Ecto neural progenitor cell (in vitro differentiated cells): Measurements from ENCODE around the gene ME2.
A peak's percentile ranks its signal among the peaks of the same experiment; 100 is the strongest.
"Not testable (repeated sequence)": the region's sequence is repeated elsewhere in the genome, so short reads cannot be mapped to it uniquely, and the experiment has no call there.

Experiments
- DNase-seq: peaks from one replicate; pipeline ENCODE4 v3.0.0-alpha.2; 2018; ENCODE audit warnings: low spot score

The ME2 gene

GRCh38 chr18:50878345-50879301 is at the start of gene ME2:
Gene ME2 (plus strand): TSS chr18:50879118. CDS start chr18:50895821, 16,703 bp downstream.
- DNase-seq = peak; percentile 97

- no peak for DNase-seq
Measured at GRCh38 chr18:50829644-50830043, 49.3 kb upstream of the ME2 start.

- DNase-seq = no peak
Measured at GRCh38 chr18:50830544-50830943, 48.4 kb upstream of the ME2 start.

- no peak for DNase-seq
Measured at GRCh38 chr18:50832754-50833153, 46.2 kb upstream of the ME2 start.

- DNase-seq = not testable (repeated sequence)
Measured at GRCh38 chr18:50833496-50833895, 45.4 kb upstream of the ME2 start.

- DNase-seq = no peak
Measured at GRCh38 chr18:50836521-50836957, 42.4 kb upstream of the ME2 start.

- DNase-seq = no peak
Measured at GRCh38 chr18:50839341-50839740, 39.6 kb upstream of the ME2 start.

- no peak for DNase-seq
Measured at GRCh38 chr18:50839996-50840395, 38.9 kb upstream of the ME2 start.

- no peak for DNase-seq
Measured at GRCh38 chr18:50842846-50843245, 36.1 kb upstream of the ME2 start.

GRCh38 chr18:50844554-50844953 is 34.4 kb upstream of the ME2 start:
- DNase-seq = no peak

- no peak for DNase-seq
Measured at GRCh38 chr18:50844960-50845359, 34.0 kb upstream of the ME2 start.

GRCh38 chr18:50847192-50847591 is 31.7 kb upstream of the ME2 start:
- DNase-seq = no peak

GRCh38 chr18:50848061-50848551 is 30.8 kb upstream of the ME2 start:
- DNase-seq = no peak

- DNase-seq = no peak
Measured at GRCh38 chr18:50848991-50849390, 29.9 kb upstream of the ME2 start.

- DNase-seq = no peak
Measured at GRCh38 chr18:50849419-50849821, 29.5 kb upstream of the ME2 start.

GRCh38 chr18:50850307-50851065 is 28.4 kb upstream of the ME2 start:
- DNase-seq = no peak

GRCh38 chr18:50853863-50854271 is 25.1 kb upstream of the ME2 start:
- DNase-seq = no peak

- DNase-seq = no peak
Measured at GRCh38 chr18:50855976-50856757, 22.8 kb upstream of the ME2 start.

- not testable (repeated sequence) for DNase-seq
Measured at GRCh38 chr18:50857166-50857565, 21.8 kb upstream of the ME2 start.

- no peak for DNase-seq
Measured at GRCh38 chr18:50857694-50858093, 21.2 kb upstream of the ME2 start.

GRCh38 chr18:50859793-50860555 is 18.9 kb upstream of the ME2 start:
- DNase-seq = no peak
